ENCODE measurements around the gene AMZ1.

DNA sequence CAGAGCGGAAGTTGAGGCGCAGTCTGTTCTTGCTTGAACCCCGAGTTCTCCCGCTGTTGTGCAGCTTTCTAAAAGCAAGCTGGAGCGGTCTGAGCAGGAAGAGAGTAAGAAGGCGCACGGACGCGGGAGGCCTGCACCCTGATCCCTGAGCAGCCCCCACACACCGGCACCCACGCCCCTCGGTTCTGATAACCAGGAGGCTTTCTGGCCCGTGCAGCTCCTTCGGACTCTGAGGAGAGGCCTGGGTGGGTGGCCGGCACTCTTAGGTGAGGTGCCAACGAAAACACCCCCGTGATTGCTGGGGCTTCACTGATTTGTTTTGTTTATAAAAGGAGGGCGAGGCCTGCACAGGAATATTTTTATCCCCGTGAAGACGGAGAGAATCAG, 28.9 kb downstream of the AMZ1 start:
- no peak for TF ChIP-seq CTCF (IDR thresholded peaks at IDR 0.05)
- TF ChIP-seq POLR2A (IDR thresholded peaks at IDR 0.05): no peak

All from lower leg skin (tissue), 3 donors.